ENCODE data around the gene LHFPL6.

LHFPL6 gene

DNA sequence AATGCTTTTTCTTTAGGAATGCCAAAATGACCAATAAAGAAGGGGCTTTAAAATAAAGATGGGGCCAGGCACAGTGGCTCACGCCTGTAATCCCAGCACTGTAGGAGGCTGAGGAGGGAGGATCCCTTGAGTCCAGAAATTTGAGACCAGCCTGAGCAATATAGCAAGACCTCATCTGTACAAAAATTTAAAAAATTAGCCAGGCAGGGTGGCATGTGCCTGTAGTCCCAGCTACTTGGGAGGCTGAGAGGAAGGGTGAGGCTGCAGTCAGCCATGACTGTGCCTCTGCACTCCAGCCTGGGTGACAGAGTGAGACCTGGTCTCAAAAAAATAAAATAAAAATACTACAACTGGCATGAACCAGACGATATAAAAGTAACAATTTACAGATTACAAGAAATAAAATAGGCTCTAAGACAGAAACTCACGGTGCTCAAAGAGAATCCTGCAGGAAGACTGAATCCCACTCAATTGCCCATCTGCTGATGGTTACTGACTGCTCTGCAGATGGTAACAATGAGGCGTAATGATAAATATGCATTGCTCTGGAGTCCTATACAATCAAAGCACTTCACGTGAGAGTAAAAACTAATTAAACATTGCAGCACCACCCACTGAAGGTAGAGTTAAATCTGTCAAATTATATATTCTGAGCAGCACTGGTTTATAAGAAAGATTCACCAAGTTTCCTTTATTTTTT is 93.2 kb downstream of the LHFPL6 start:
- TF ChIP-seq, protein P1, sequence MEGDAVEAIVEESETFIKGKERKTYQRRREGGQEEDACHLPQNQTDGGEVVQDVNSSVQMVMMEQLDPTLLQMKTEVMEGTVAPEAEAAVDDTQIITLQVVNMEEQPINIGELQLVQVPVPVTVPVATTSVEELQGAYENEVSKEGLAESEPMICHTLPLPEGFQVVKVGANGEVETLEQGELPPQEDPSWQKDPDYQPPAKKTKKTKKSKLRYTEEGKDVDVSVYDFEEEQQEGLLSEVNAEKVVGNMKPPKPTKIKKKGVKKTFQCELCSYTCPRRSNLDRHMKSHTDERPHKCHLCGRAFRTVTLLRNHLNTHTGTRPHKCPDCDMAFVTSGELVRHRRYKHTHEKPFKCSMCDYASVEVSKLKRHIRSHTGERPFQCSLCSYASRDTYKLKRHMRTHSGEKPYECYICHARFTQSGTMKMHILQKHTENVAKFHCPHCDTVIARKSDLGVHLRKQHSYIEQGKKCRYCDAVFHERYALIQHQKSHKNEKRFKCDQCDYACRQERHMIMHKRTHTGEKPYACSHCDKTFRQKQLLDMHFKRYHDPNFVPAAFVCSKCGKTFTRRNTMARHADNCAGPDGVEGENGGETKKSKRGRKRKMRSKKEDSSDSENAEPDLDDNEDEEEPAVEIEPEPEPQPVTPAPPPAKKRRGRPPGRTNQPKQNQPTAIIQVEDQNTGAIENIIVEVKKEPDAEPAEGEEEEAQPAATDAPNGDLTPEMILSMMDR (IDR thresholded peaks at IDR 0.05; ENCODE audit: low read depth, low read length, missing control alignments) = no peak

DNA sequence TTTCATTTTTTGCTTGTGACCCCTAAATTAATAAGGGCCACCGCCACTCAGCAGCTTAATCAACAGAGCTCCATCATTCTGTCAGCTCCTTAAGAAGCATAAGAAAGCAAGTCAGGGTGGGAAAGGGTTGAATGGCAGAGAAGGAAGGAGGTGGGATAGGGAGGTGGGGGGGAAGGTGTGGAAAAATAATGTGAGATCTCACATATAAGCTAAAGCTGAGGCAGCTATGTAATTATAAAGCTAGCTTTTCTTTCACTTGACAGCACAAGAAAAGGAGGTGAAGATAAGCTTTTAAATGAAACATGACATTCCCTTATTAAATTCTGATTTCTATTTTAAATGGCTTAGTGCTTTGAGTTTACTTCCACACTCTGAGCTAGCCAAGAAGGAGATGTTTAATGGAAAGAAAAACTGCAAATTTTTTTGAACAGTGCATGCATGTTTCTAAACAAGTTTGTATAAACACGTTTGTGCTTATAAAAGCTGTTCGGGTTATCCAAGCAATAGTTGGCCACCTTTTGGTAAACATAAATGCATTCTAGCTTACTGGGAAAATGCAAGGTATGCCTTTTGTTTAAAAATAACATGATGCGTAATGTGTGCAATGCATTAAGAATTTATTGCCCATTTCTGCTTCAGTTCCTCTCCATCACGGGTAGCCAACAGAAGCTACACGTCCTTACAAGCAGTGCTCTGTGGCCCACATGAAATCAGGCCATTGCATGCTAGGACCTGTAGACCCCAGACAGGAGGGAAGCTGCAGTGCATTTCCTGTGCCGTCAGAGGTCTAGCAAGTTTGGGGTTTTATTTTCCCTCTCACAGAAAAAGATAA is 96.2 kb downstream of the LHFPL6 start:
- in situ Hi-C loops (cut with HindIII; ENCODE audit: low sequenced_read_pairs) = no loop called here
- H3K4me3 ChIP-seq (ENCODE audit: low read depth, low read length) = no peak overlapping the region
- TF ChIP-seq, protein P1 (IDR thresholded peaks at IDR 0.05; ENCODE audit: low read depth, low read length, missing control alignments) = no peak

More for the DNA sequence above, 93.2 kb downstream of the LHFPL6 start:
- no peak for DNase-seq (ENCODE audit: low read depth)
- in situ Hi-C loops (cut with HindIII; ENCODE audit: low sequenced_read_pairs) = no loop called here
- H3K4me3 ChIP-seq (ENCODE audit: low read depth, low read length) = no peak overlapping the region

DNA sequence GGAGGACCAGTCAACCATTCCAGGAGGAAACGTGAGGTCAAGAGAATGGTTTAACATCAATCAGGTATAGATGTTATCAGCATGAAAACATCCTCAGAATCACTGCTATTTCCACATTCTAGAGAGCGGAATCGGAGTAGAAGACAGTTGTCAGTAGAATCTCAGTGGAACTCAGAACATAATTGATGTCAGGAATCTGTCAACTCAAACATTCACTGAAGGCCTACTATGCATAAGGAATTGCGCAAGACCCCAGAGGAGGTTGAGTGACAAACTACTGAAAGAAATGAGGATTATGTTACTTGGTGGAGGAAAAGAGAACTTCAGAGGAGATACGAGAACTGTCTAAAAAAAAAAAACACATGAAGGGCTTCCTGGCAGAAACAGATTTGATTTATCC is 97.8 kb downstream of the LHFPL6 start:
- no peak for DNase-seq (ENCODE audit: low read depth)
- in situ Hi-C loops (cut with HindIII; ENCODE audit: low sequenced_read_pairs) = no loop called here
- TF ChIP-seq, protein P1 (IDR thresholded peaks at IDR 0.05; ENCODE audit: low read depth, low read length, missing control alignments) = no peak

More for the DNA sequence above, 96.2 kb downstream of the LHFPL6 start:
- no peak for DNase-seq (ENCODE audit: low read depth)

DNA sequence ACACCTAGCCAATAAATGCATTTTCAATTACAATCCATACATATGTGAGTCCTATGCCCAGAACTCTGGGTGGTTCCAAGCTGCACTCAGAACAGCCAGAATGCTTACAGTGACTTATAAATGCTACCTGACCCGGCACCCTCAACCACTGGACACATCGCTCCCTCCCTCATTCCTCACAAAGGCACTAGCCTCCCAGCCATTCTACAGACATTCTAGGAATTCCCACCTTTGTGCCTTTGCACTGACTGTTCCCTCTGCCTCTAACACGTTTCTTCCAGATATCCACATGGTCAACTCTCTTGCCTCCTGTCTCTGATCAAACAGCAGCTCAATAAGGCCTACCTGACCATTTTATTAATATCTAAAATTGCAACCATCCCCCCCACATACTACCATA is 99.9 kb downstream of the LHFPL6 start:
- no peak for DNase-seq (ENCODE audit: low read depth)
- no peak overlapping the region for H3K4me3 ChIP-seq (ENCODE audit: low read depth, low read length)
- TF ChIP-seq, protein P1 (IDR thresholded peaks at IDR 0.05; ENCODE audit: low read depth, low read length, missing control alignments) = no peak
- in situ Hi-C loops (cut with HindIII; ENCODE audit: low sequenced_read_pairs) = no loop called here

More for the DNA sequence above, 97.8 kb downstream of the LHFPL6 start:
- no peak overlapping the region for H3K4me3 ChIP-seq (ENCODE audit: low read depth, low read length)

DNA sequence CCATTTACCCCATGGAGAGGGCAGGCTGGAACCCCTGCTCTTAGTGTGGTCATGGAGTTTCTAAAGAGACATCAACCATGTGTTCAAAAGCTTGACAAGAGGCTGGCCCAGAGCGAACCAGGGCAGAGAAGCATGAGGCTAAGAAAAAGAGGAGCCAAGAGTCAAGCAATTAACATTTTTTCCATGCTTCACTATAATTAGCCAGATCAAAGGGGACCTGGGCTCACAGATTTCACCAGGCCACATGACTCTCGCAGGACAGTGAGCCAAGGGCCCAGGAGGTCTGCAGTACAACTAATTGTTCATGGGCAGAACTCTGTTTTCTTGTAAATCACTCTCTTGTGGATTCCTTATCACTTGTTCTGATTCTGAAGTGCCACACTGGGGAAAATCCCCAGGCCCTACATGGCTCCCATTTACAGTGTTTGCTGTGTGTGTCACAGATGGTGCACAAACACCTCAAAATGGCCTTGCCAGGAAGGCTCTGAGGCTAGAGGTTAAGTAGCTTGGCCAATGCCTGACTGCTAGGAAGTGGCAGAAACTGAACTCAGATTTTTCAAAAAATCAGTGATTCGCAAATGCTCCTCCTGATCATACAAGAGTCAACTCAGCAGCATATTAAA is 101.2 kb downstream of the LHFPL6 start:
- TF ChIP-seq, protein P1 (IDR thresholded peaks at IDR 0.05; ENCODE audit: low read depth, low read length, missing control alignments) = no peak
- H3K4me3 ChIP-seq (ENCODE audit: low read depth, low read length) = no peak overlapping the region
- in situ Hi-C loops (cut with HindIII; ENCODE audit: low sequenced_read_pairs) = no loop called here
- peak; percentile 40 for DNase-seq (ENCODE audit: low read depth)

DNA sequence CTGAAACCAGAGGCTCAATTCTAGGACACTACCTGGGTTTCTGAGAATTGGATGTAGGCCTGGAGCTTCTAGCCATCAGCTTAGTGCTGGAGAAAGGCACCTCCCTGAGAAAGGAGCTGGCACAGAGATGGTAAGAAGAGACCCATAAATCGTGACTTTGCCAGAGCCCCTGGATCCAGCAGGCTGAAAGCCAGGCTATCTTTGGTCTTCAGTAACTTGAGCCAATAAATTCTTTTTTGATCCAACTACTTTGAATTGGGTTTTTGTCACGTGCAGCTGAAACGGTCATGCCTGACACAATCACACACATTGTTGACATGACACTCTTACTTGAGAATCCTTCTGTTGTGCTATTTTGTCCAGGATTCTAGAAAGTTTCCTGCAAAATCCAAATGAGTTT is 103.4 kb downstream of the LHFPL6 start:
- H3K4me3 ChIP-seq (ENCODE audit: low read depth, low read length) = no peak overlapping the region
- no peak for DNase-seq (ENCODE audit: low read depth)
- in situ Hi-C loops (cut with HindIII; ENCODE audit: low sequenced_read_pairs) = no loop called here
- TF ChIP-seq, protein P1 (IDR thresholded peaks at IDR 0.05; ENCODE audit: low read depth, low read length, missing control alignments) = no peak

Data from astrocyte of the cerebellum (primary cell).